ENCODE measurements around the gene SHOX. TPM values are rescaled to one million over a fixed set of nuclear protein-coding genes. Genes with fewer than 3 reads are reported as not detected.
"Not testable (repeated sequence)": the region's sequence is repeated elsewhere in the genome, so short reads cannot be mapped to it uniquely, and the experiment has no call there.

SHOX gene
- total and polyA plus RNA-seq, 10 of the 15 experiments (the other 5 are each of a cell fraction or from before 2014, with no cell fraction given), result 0.42 TPM; not detected in 9

GRCh38 chrX:650811-651210, 20.2 kb downstream of the SHOX start:
- intact Hi-C loops (cut with micrococcal nuclease; ENCODE audit: unreplicated experiment), result no loop called here
- POLR2A ChIA-PET, result no interaction called here
- TF ChIP-seq ZNF207 (IDR thresholded peaks at IDR 0.05; ENCODE audit: borderline replicate concordance) (no peak), HDAC6 (IDR thresholded peaks at IDR 0.05; ENCODE audit: unreplicated experiment) (no peak), POLR2AphosphoS2 (IDR thresholded peaks at IDR 0.05; ENCODE audit: low read depth, low read length) (no peak), ZBTB33 (IDR thresholded peaks at IDR 0.05) (no peak), BHLHE40 (IDR thresholded peaks at IDR 0.05; ENCODE audit: borderline replicate concordance in 1 of 2, low read depth in 2 of 2, low read length in 1 of 2) (no peak), TCF3 (IDR thresholded peaks at IDR 0.05; ENCODE audit: borderline replicate concordance, insufficient read depth, low read depth, low read length) (no peak), BRCA1 (IDR thresholded peaks at IDR 0.05; ENCODE audit: low read depth, low read length) (no peak), BACH1 (IDR thresholded peaks at IDR 0.05; ENCODE audit: borderline replicate concordance) (no peak), MYC (IDR thresholded peaks at IDR 0.05; ENCODE audit: insufficient read depth, insufficient read length, insufficient replicate concordance, low read length, severe bottlenecking) (no peak), TCF12 (IDR thresholded peaks at IDR 0.05; ENCODE audit: low read depth, low read length) (no peak), SIN3A (IDR thresholded peaks at IDR 0.05; ENCODE audit: low read depth, low read length) (no peak), NFXL1 (IDR thresholded peaks at IDR 0.05; ENCODE audit: borderline replicate concordance) (no peak), RAD51 (IDR thresholded peaks at IDR 0.05) (no peak), GATAD2B (conservative IDR thresholded peaks at IDR 0.05; ENCODE audit: low read depth) (no peak), SREBF2 (IDR thresholded peaks at IDR 0.05; ENCODE audit: low read length) (no peak), SPI1 (IDR thresholded peaks at IDR 0.05; ENCODE audit: borderline replicate concordance, insufficient read depth, low read depth, low read length) (no peak), SUPT20H (IDR thresholded peaks at IDR 0.05; ENCODE audit: borderline replicate concordance, control insufficient read depth, low read depth, low read length) (no peak)
- Histone ChIP-seq H3K9me3 (replicated peaks; ENCODE audit: control insufficient read depth, insufficient read depth, low read length) (no peaks in the 10 kb centered on the region; the same call in 2 of the 3 replicates), H3K9ac (ENCODE audit: control insufficient read depth, insufficient read depth, low read length) (no peak overlapping the region), H2AFZ (ENCODE audit: control insufficient read depth, low read depth, low read length) (no peak overlapping the region), H4K20me1 (ENCODE audit: control insufficient read depth, insufficient read depth) (no peaks in the 10 kb centered on the region), H3K27ac (ENCODE audit: control insufficient read depth, insufficient read depth) (no peak overlapping the region), H3K79me2 (ENCODE audit: control insufficient read depth, insufficient read depth, low read length) (no peaks in the 10 kb centered on the region), H3K27me3 (replicated peaks in 1 of 2; ENCODE audit: control insufficient read depth in 2 of 2, insufficient read depth in 2 of 2, low read length in 1 of 2) (no peaks in the 10 kb centered on the region), H3K4me2 (ENCODE audit: control insufficient read depth, insufficient read depth) (no peak overlapping the region), H3K36me3 (ENCODE audit: control insufficient read depth in 2 of 2, insufficient read depth in 2 of 2, low read length in 1 of 2) (no peaks in the 10 kb centered on the region), H3K4me1 (ENCODE audit: control insufficient read depth, insufficient read depth, low read length) (no peaks in the 10 kb centered on the region), H3K4me3 (no peak overlapping the region)
- no TSS peak for BruUV-seq (replicated peaks)
- 67% methylated on average over 13 of the region's 13 CpGs for WGBS (ENCODE audit: insufficient coverage, insufficient replicate concordance, low lambda C conversion rate, missing lambda C conversion rate)
- SMC1A ChIA-PET (ENCODE audit: uncharacterized antibody, unreplicated experiment), result no interaction called here
- no peak for ATAC-seq
- RAD21 ChIA-PET (ENCODE audit: unreplicated experiment), result no interaction called here
- in situ Hi-C loops (cut with MboI), result no loop called here
- DNase-seq (ENCODE audit: low read depth, low spot score), result no peak
- FAIRE-seq, result no peak
- CTCF ChIA-PET, result no interaction called here

DNA sequence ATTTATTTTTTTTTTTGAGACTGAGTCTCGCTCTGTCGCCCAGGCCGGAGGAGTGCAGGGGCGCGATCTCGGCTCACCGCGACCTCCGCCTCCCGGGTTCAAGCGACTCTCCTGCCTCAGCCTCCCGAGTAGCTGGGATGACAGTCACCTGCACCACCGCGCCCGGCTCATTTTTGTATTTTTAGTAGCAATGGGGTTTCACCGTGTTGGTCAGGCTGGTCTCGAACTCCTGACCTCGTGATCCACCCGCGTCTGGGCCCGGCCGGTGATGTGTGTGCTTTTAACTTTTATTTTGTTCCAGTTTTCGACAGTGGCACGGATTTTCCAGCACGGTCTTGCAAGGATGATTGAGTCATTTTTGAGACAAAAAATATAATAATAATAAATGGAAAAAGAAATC, 21.3 kb downstream of the SHOX start:
- WGBS (ENCODE audit: insufficient coverage, insufficient replicate concordance, low lambda C conversion rate, missing lambda C conversion rate), result 61% methylated on average over 25 of the region's 25 CpGs
- SMC1A ChIA-PET (ENCODE audit: uncharacterized antibody, unreplicated experiment), result not testable (repeated sequence)

More for the DNA sequence above, 21.3 kb downstream of the SHOX start:
- H3K27ac ChIP-seq (ENCODE audit: control insufficient read depth, insufficient read depth); intact Hi-C loops (cut with micrococcal nuclease; ENCODE audit: unreplicated experiment); H3K9me3 ChIP-seq (replicated peaks; ENCODE audit: control insufficient read depth, insufficient read depth, low read length); H3K4me3 ChIP-seq; ATAC-seq; RAD21 ChIA-PET (ENCODE audit: unreplicated experiment); FAIRE-seq; H3K36me3 ChIP-seq (ENCODE audit: control insufficient read depth in 2 of 2, insufficient read depth in 2 of 2, low read length in 1 of 2); CTCF ChIA-PET; H3K4me2 ChIP-seq (ENCODE audit: control insufficient read depth, insufficient read depth); H3K79me2 ChIP-seq (ENCODE audit: control insufficient read depth, insufficient read depth, low read length); H3K27me3 ChIP-seq (replicated peaks in 1 of 2; ENCODE audit: control insufficient read depth in 2 of 2, insufficient read depth in 2 of 2, low read length in 1 of 2); BruUV-seq (replicated peaks); POLR2A ChIA-PET; H3K9ac ChIP-seq (ENCODE audit: control insufficient read depth, insufficient read depth, low read length); H4K20me1 ChIP-seq (ENCODE audit: control insufficient read depth, insufficient read depth); DNase-seq (ENCODE audit: low read depth, low spot score); H2AFZ ChIP-seq (ENCODE audit: control insufficient read depth, low read depth, low read length); H3K4me1 ChIP-seq (ENCODE audit: control insufficient read depth, insufficient read depth, low read length); in situ Hi-C loops (cut with MboI): not testable (repeated sequence)

Measured in GM12878 (cell line).